Fibroblast of lung (primary cell): ENCODE measurements around the gene APRT. TPM values are rescaled to one million over a fixed set of nuclear protein-coding genes. Genes with fewer than 3 reads are reported as not detected.

Experiments
- DNase-seq, 2 donors: peaks; one replicate each; pipeline versions ENCODE4 v3.0.0 to v3.0.0-alpha.2; 2010; ENCODE audit warnings: low read depth in 2 of 2
- H2AFZ ChIP-seq: 2 replicates; pipeline ENCODE4 v1.5.1; 2012; ENCODE audit warnings: low read length, control low read depth, inconsistent platforms
- H3K27ac ChIP-seq: 2 replicates; pipeline ENCODE4 v1.5.1; 2011; ENCODE audit warnings: low read length, control low read depth; ENCODE audit not compliant: insufficient read depth
- H3K27me3 ChIP-seq: 2 replicates; pipeline ENCODE4 v1.5.1; 2011; ENCODE audit warnings: mild to moderate bottlenecking, low read length; ENCODE audit not compliant: control insufficient read depth, insufficient read depth
- H3K36me3 ChIP-seq: 2 replicates; pipeline ENCODE4 v1.5.1; 2011; ENCODE audit warnings: low read length; ENCODE audit not compliant: control insufficient read depth, insufficient read depth
- H3K4me1 ChIP-seq: 2 replicates; pipeline ENCODE4 v1.5.1; 2011; ENCODE audit warnings: low read length; ENCODE audit not compliant: control insufficient read depth, insufficient read depth; ENCODE audit errors: extremely low read depth
- H3K4me2 ChIP-seq: 2 replicates; pipeline ENCODE4 v1.5.1; 2011; ENCODE audit warnings: low read length, control low read depth; ENCODE audit not compliant: insufficient read depth; ENCODE audit errors: extremely low read depth
- H3K4me3 ChIP-seq, 4 experiments: fragments of 200-600 bp in 1 of 4; sonication (generic) in 1 of 4; replicated peaks in 1 of 4; 2 replicates each; pipeline ENCODE4 v1.5.1; 2011 to 2016; ENCODE audit warnings: low read length in 4 of 4, low read depth in 3 of 4, mild to moderate bottlenecking in 3 of 4, control low read depth in 2 of 4, inconsistent platforms in 1 of 4, mixed read lengths in 1 of 4; ENCODE audit not compliant: insufficient read depth in 1 of 4; ENCODE audit errors: control extremely low read depth in 1 of 4
- H3K79me2 ChIP-seq: 2 replicates; pipeline ENCODE4 v1.5.1; 2012; ENCODE audit warnings: mild to moderate bottlenecking, low read length, inconsistent platforms; ENCODE audit not compliant: control insufficient read depth, insufficient read depth
- H3K9ac ChIP-seq: 2 replicates; pipeline ENCODE4 v1.5.1; 2011; ENCODE audit warnings: mild to moderate bottlenecking, low read length, control low read depth; ENCODE audit not compliant: insufficient read depth
- H3K9me3 ChIP-seq: 2 replicates; pipeline ENCODE4 v1.5.1; 2012; ENCODE audit warnings: low read depth, low read length; ENCODE audit not compliant: control insufficient read depth, insufficient read depth
- H4K20me1 ChIP-seq: 2 replicates; pipeline ENCODE4 v1.5.1; 2011; ENCODE audit warnings: low read length; ENCODE audit not compliant: control insufficient read depth, insufficient read depth; ENCODE audit errors: extremely low read depth
- CTCF ChIP-seq, 2 donors: IDR thresholded peaks in 1 of 2; conservative IDR thresholded peaks in 1 of 2; 1 replicate in 1 of 2; 2 replicates in 1 of 2; pipeline ENCODE4 v1.5.1; 2011 to 2012; ENCODE audit warnings: low read length in 2 of 2, control low read depth in 1 of 2, inconsistent platforms in 1 of 2, low read depth in 1 of 2, mild to moderate bottlenecking in 1 of 2
- EZH2 ChIP-seq: IDR thresholded peaks from 2 replicates; pipeline ENCODE4 v1.5.1; 2012; ENCODE audit warnings: low read length, control low read depth, mild to moderate bottlenecking; ENCODE audit errors: missing control alignments
- polyA plus RNA-seq, 2 donors: library from polyadenylated mRNA; depleted of rRNA in 1 of 2; stranded (reverse) in 1 of 2; unstranded in 1 of 2; fragments of >200 nt; gene quantifications; 2 replicates each; pipeline ENCODE4 v1.2.1, GENCODE V29; 2011 to 2012; ENCODE audit warnings: missing spikeins in 1 of 2
- total RNA-seq: library from RNA; depleted of rRNA; stranded (reverse); fragments of >200 nt; gene quantifications from 2 replicates; pipeline ENCODE4 v1.2.1, GENCODE V29; 2014

The APRT gene
- total and polyA plus RNA-seq, 2 donors (not counting 1 experiment from before 2014, with no cell fraction given), result 39.2 to 95.6 TPM

DNA sequence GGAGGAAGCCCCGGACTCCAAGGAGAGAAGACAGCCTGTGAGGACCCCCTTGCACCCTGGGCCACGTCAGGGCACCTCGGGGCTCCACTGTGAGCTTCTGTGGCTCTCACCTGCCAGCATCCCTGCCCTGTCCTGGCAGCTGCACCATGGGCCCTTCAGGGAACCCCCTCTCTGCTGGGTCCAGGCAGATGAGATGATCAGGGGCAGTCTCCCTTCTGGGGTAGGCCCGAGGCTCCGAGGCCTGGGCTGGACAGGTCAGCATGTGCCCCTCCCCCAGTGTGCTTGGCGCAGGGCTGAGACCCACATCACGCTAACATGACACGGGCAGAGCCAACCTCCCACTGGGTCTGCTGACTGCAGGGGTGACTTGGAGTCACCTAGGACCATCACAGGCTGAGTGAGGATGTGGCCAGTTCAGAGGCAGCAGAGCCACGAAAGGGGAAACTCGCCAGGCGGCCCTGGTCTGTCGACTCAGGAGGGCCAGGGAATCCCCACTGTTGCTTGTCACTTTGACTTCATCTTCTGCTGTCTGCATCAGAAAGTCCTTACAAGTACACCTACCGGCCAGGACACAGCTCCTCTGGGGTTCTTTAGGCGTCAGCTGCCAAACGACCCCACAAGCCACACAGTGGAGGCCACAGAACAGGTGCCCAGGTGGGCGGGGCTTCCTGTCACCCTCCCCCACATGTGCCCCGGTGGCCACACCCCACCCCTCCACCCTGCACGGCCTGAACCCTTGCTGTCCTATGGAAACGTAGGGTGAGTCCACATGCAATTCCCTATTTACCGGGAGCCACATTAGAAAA is 42.8 kb upstream of the APRT start:
- H3K36me3 ChIP-seq, result no peaks in the 10 kb centered on the region
- no peaks in the 10 kb centered on the region for H4K20me1 ChIP-seq
- no peak overlapping the region for H3K4me2 ChIP-seq
- no peaks in the 10 kb centered on the region for H3K27me3 ChIP-seq
- no peak overlapping the region for H3K9ac ChIP-seq
- H3K4me3 ChIP-seq, result no peak overlapping the region
- no peak for DNase-seq
- no peak overlapping the region for H3K27ac ChIP-seq
- TF ChIP-seq EZH2 (no peak), CTCF (conservative IDR thresholded peaks at IDR 0.05 in 1 of 2, IDR thresholded peaks at IDR 0.05 in 1 of 2; ENCODE audit: low read depth in 1 of 2, low read length in 2 of 2) (no peak)
- no peaks in the 10 kb centered on the region for H3K9me3 ChIP-seq
- H2AFZ ChIP-seq, result no peak overlapping the region
- H3K79me2 ChIP-seq, result peaks cover 5% of the 10 kb centered on the region
- H3K4me1 ChIP-seq, result peaks cover 4% of the 10 kb centered on the region

DNA sequence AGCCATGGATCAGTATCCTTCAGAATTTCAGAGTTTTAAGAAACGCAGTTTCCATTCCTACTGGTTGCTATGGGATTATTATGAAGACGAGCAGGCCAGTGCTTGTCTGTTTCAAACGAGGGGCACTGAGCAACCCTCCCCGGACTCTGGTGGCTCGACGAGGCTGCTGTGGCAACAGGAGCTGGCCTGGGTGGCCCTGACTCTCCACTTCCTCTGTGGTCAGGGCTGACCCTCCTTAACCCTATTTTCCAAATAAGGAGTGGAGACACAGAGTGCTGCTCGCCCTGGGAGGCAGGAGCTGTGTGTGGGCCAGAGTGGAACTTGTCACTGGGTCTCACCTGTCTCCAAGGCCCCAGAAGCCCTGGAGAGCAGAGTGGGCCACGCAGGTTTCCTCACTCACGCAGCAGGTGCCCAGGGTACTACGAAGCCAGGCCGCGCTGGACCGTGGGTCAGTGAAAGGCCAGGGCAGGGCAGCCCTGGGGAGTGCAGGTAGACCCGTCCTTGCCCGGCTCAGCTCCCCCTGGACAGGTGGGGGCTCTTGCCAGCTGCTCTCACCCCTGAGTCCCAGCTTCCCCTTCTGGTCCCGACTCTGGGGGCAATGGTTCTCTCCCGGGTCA is 41.7 kb upstream of the APRT start:
- DNase-seq, result no peak
- Histone ChIP-seq H3K79me2 (peaks cover 5% of the 10 kb centered on the region), H3K4me3 (no peak overlapping the region), H3K4me1 (peaks cover 4% of the 10 kb centered on the region), H3K36me3 (no peaks in the 10 kb centered on the region), H3K27ac (no peak overlapping the region), H3K9me3 (no peaks in the 10 kb centered on the region), H3K27me3 (no peaks in the 10 kb centered on the region), H3K9ac (no peak overlapping the region), H3K4me2 (no peak overlapping the region), H4K20me1 (no peaks in the 10 kb centered on the region), H2AFZ (no peak overlapping the region)
- no peak for TF ChIP-seq EZH2

DNA sequence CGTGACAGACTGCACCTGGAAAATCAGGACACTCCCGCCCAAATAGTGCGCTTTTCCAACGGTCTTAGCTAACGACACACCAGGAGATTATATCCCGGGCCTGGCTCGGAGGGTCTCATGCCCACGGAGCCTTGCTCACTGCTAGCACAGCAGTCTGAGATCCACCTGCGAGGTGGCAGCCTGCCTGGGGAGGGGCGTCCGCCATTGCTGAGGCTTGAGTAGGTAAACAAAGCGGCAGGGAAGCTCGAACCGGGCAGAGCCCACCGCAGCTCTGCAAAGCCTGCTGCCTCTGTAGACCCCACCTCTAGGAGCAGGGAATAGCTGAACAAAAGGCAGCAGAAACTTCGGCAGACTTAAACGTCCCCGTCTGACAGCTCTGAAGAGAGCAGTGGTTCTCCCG is 39.9 kb upstream of the APRT start:
- H3K4me2 ChIP-seq, result no peak overlapping the region
- no peak overlapping the region for H3K4me3 ChIP-seq
- H3K9me3 ChIP-seq, result no peaks in the 10 kb centered on the region
- DNase-seq, result no peak
- no peak overlapping the region for H2AFZ ChIP-seq
- peaks cover 4% of the 10 kb centered on the region for H3K4me1 ChIP-seq
- H3K9ac ChIP-seq, result no peak overlapping the region
- H3K36me3 ChIP-seq, result no peaks in the 10 kb centered on the region
- peaks cover 5% of the 10 kb centered on the region for H3K79me2 ChIP-seq
- no peak overlapping the region for H3K27ac ChIP-seq
- H4K20me1 ChIP-seq, result no peaks in the 10 kb centered on the region
- no peak for TF ChIP-seq EZH2
- no peak for TF ChIP-seq CTCF (conservative IDR thresholded peaks at IDR 0.05 in 1 of 2, IDR thresholded peaks at IDR 0.05 in 1 of 2; ENCODE audit: low read depth in 1 of 2, low read length in 2 of 2)
- no peaks in the 10 kb centered on the region for H3K27me3 ChIP-seq
